GM12873 (cell line): ENCODE data around the gene UVRAG.

Experiments
- TF ChIP-seq, protein P1 (sequence below): IDR thresholded peaks from 2 replicates; pipeline ENCODE4 v1.5.1; 2012; ENCODE audit warnings: low read depth, mild to moderate bottlenecking, moderate library complexity, low read length, control low read depth; ENCODE audit not compliant: insufficient read depth; ENCODE audit errors: missing control alignments

The UVRAG gene

GRCh38 chr11:76054330-76054729 is 239.3 kb downstream of the UVRAG start:
- TF ChIP-seq, protein P1, sequence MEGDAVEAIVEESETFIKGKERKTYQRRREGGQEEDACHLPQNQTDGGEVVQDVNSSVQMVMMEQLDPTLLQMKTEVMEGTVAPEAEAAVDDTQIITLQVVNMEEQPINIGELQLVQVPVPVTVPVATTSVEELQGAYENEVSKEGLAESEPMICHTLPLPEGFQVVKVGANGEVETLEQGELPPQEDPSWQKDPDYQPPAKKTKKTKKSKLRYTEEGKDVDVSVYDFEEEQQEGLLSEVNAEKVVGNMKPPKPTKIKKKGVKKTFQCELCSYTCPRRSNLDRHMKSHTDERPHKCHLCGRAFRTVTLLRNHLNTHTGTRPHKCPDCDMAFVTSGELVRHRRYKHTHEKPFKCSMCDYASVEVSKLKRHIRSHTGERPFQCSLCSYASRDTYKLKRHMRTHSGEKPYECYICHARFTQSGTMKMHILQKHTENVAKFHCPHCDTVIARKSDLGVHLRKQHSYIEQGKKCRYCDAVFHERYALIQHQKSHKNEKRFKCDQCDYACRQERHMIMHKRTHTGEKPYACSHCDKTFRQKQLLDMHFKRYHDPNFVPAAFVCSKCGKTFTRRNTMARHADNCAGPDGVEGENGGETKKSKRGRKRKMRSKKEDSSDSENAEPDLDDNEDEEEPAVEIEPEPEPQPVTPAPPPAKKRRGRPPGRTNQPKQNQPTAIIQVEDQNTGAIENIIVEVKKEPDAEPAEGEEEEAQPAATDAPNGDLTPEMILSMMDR = no peak

GRCh38 chr11:76056876-76057275 is 241.9 kb downstream of the UVRAG start:
- TF ChIP-seq, protein P1 = no peak

GRCh38 chr11:76062733-76063132 is 247.7 kb downstream of the UVRAG start:
- TF ChIP-seq, protein P1 = no peak

DNA sequence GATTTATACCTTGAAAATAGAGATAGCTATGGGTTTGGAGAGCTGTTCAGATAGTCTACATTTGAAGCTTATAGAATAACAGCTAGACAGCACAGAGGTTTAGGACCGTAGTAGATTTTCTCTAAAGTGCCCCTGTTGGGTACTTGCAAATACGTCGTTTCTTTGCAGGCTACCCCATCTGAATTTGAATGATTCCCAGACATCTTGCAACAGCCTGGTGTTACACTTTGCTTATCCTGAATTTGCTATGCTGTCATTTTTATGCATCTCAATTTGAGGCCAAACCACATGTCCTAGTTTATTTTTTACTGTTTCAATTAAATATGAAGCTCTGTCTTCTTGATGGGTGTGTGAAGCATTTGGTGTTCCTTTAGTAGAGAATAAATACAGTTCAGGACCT is 249.2 kb downstream of the UVRAG start:
- TF ChIP-seq, protein P1 = no peak

GRCh38 chr11:76067099-76067498 is 252.1 kb downstream of the UVRAG start:
- TF ChIP-seq, protein P1 = no peak

DNA sequence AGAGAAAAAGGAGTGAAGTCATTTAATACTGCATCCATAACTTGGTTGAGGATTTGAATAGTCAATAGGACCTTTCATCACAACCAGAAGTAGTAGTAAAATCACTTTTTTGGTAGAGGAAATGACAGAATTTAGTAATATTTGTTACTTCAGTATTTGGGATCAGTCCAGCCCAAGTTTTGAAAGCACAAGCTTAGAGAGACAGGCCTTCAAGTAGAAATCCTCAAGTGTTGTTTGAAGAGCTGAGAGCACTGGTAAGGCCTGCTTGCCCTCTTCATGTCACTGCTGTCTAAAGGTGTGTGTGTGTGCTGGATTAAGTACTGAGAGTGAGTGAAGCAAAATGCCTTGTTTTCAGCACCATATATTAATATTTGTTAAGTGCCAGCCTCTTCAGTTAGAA is 254.0 kb downstream of the UVRAG start:
- TF ChIP-seq, protein P1 = no peak

GRCh38 chr11:76071090-76071489 is 256.1 kb downstream of the UVRAG start:
- TF ChIP-seq, protein P1 = no peak

DNA sequence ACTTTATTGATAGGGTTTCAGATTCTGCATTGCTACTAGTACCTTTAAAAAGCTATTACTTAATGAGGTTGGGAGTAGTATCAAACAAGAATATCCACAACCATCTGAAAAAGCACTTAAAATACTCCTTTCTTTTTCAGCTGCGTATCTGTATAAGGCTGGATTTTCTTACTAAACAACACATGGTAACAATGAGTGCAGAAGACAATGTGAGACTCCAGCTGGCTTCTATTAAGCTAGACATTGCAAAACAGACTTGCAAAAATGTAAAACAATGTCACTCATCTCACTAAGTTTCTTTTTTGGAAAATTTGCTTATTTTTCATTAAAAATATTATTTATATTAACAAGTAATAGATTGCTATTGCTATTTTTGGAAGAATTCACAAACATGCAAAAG is 258.7 kb downstream of the UVRAG start:
- TF ChIP-seq, protein P1 = no peak
